ENCODE data around the gene PTPRG.

DNA sequence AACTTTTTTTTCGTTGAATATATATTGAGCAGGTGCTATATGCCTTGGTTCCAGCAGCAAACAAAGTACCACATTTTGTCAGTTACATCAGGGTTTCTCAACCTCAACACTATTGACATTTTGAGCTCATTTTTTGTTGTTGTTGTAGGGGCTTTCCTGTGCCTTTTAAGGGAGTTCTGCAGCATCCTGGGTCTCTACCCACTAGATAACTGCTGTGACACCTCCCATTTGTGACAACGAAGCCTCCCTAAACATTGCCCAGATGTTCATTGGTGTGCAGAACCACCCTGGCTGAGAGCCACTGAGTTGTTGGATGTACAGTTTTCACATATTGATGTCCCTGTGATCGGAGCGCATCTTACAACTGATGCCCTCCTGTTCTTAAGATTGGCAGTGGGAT, 382.6 kb downstream of the PTPRG start:
- no peak for TF ChIP-seq POLR2A (IDR thresholded peaks at IDR 0.05; ENCODE audit: low read length)
- TF ChIP-seq GATA1 (IDR thresholded peaks at IDR 0.05; ENCODE audit: low read depth, low read length): no peak
